ENCODE data around the gene PRR15L. TPM values are rescaled to one million over a fixed set of nuclear protein-coding genes. Genes with fewer than 3 reads are reported as not detected.

Gene PRR15L
- total RNA-seq (not detected in 2 replicates), polyA plus RNA-seq (not detected in 2 replicates), polyA minus RNA-seq (not detected in 2 replicates)
- total RNA-seq (2013), result not detected

GRCh38 chr17:47957591-47958490, at the start of gene PRR15L:
PRR15L (minus strand) TSS chr17:47957883; CDS start chr17:47953234, 4,649 bp downstream.
- Histone ChIP-seq H2AFZ (ENCODE audit: insufficient read depth, low read depth, low read length, poor library complexity, severe bottlenecking) (no peak within 1 kb of the TSS), H3K9me3 (ENCODE audit: control extremely low read depth in 1 of 3, control insufficient read depth in 2 of 3, insufficient read depth in 1 of 3, low read length in 2 of 3) (no peaks in the 10 kb centered on the region), H3K79me2 (ENCODE audit: control insufficient read depth, insufficient read depth, low read length) (no peaks in the 10 kb centered on the region), H3K27ac (ENCODE audit: low read length in 2 of 2) (no peak within 1 kb of the TSS), H4K20me1 (ENCODE audit: control insufficient read depth, insufficient read depth, low read length, poor library complexity, severe bottlenecking) (no peaks in the 10 kb centered on the region), H3K27me3 (replicated peaks in 1 of 4; ENCODE audit: control extremely low read depth in 1 of 4, control insufficient read depth in 3 of 4, insufficient read depth in 4 of 4, low read length in 3 of 4) (no peaks in the 10 kb centered on the region), H3K4me1 (ENCODE audit: control insufficient read depth in 2 of 2, insufficient read depth in 2 of 2, low read length in 2 of 2) (no peaks in the 10 kb centered on the region), H3K4me2 (replicated peaks; ENCODE audit: low read depth, low read length, poor library complexity, severe bottlenecking) (no peak within 1 kb of the TSS), H3K4me3 (ENCODE audit: control extremely low read depth in 1 of 5, extremely low read depth in 1 of 5, insufficient read depth in 1 of 5, low read depth in 2 of 5, low read length in 4 of 5) (no peak within 1 kb of the TSS), H3K36me3 (replicated peaks in 1 of 2; ENCODE audit: control extremely low read depth in 1 of 2, control insufficient read depth in 1 of 2, extremely low read depth in 1 of 2, insufficient read depth in 2 of 2, low read length in 1 of 2) (no peaks in the 10 kb centered on the region), H3K9ac (ENCODE audit: low read length) (no peak within 1 kb of the TSS)
- DNase-seq (no peak), ATAC-seq (ENCODE audit: low read depth) (no peak)
- CTCF ChIA-PET, result interaction anchor here (1.5 to 1.7 kb wide), 2 partner anchors 9 to 11 kb away, joined by 4 to 6 read pairs; no protein-coding TSS in a partner anchor
- 86% methylated on average over 13 of the region's 16 CpGs for WGBS (ENCODE audit: insufficient coverage)
- intact Hi-C loops (cut with micrococcal nuclease), result no loop called here
- Mint-ChIP-seq H3K27me3 (no peaks in the 10 kb centered on the region), H3K4me3 (no peak within 1 kb of the TSS), H3K4me1 (no peaks in the 10 kb centered on the region), H3K9me3 (ENCODE audit: insufficient read depth) (no peaks in the 10 kb centered on the region), H3K27ac (no peak within 1 kb of the TSS)
- POLR2A ChIA-PET, result no interaction called here
- TF ChIP-seq CTCF (IDR thresholded peaks at IDR 0.05), result no peak
- TF ChIP-seq EZH2 (IDR thresholded peaks at IDR 0.05; ENCODE audit: borderline replicate concordance, insufficient read depth, low read depth, low read length, poor library complexity, severe bottlenecking), result no peak

Data from B cell (primary cell).